ENCODE data around the gene RAB11FIP4.

DNA sequence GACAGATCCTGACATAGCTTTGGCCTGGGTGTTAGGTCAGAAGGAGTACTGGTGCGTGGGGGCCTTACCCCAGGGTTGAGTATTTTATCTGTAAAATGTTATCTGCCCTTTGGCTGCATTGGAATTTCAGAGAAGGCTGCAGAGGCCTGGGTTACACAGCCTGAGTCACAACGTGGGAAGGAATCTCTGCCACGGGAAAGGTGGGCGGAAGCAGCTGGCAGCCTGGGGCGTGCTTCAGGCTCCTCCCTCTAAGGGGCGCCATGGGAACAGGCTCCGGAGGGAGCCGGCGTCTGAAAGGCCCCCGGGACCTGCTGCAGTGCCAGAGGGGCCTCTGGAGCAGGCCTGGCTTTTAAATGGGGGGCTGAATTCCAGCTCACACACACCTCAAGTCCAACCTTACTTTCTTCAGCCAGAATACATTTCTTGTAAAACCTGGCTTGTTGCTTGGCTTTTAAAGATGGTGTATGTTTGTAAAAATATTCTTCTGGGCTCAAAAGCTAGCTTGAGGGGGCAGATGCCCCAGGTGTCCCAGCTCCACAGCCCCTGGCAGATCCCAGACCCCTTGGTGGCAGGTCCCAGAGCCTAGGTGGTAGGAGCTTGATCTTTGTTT is 142.2 kb downstream of the RAB11FIP4 start:
- peak; percentile 37 for TF ChIP-seq CTCF (IDR thresholded peaks at IDR 0.05; ENCODE audit: insufficient read depth, low read length, poor library complexity, severe bottlenecking)
- TF ChIP-seq EZH2phosphoT487 (conservative IDR thresholded peaks at IDR 0.05; ENCODE audit: low read length), result no peak
